Endothelial cell of umbilical vein (primary cell): ENCODE data around the gene C3orf22. TPM values are rescaled to one million over a fixed set of nuclear protein-coding genes. Genes with fewer than 3 reads are reported as not detected.

Experiments used
- BruUV-seq: library from RNA; stranded (reverse); fragments of 400-500 nt; replicated peaks from 2 replicates; lab custom pipeline; 2021; lab: Mats Ljungman, UMichigan
- CTCF ChIA-PET: fragments of 300-600, 350-600 bp; sonication (Branson Sonifier 250); formaldehyde crosslinking; loops from one replicate; lab custom pipeline; 2021; ENCODE audit warnings: antibody characterized with exemption, inconsistent platforms; lab: Charles Lee
- POLR2A ChIA-PET: fragments of 300-600, 350-600 bp; sonication (Branson Sonifier 250); formaldehyde crosslinking; loops from one replicate; lab custom pipeline; 2021; ENCODE audit warnings: antibody characterized with exemption, inconsistent platforms; lab: Charles Lee
- DNase-seq: peaks from one replicate; pipeline ENCODE4 v3.0.0-alpha.2; 2011; ENCODE audit warnings: low read depth, low spot score
- FAIRE-seq: peaks from 2 replicates; lab custom pipeline; 2011; peaks lifted over from hg19 to GRCh38; lab: Jason Lieb, UNC
- H2AFZ ChIP-seq: 2 replicates; pipeline ENCODE4 v1.6.0; 2012; ENCODE audit warnings: low read depth, low read length, control low read depth, inconsistent platforms
- H3K27ac ChIP-seq: 2 replicates; pipeline ENCODE4 v1.5.1; 2011; ENCODE audit warnings: low read depth, mild to moderate bottlenecking, control low read depth, low read length, moderate library complexity; ENCODE audit not compliant: insufficient read depth
- H3K27me3 ChIP-seq, 2 experiments: 2 replicates each; pipeline versions ENCODE4 v1.6.0 to v1.6.1; 2011; ENCODE audit warnings: low read length in 2 of 2, mixed read lengths in 1 of 2; ENCODE audit not compliant: control insufficient read depth in 2 of 2, insufficient read depth in 2 of 2
- H3K36me3 ChIP-seq, 2 experiments: 2 replicates in 1 of 2; 3 replicates in 1 of 2; pipeline ENCODE4 v1.5.1; 2011; ENCODE audit warnings: low read length in 2 of 2, mild to moderate bottlenecking in 1 of 2, moderate library complexity in 1 of 2; ENCODE audit not compliant: control insufficient read depth in 2 of 2, insufficient read depth in 2 of 2; ENCODE audit errors: extremely low read depth in 1 of 2
- H3K4me1 ChIP-seq: 3 replicates; pipeline ENCODE4 v1.5.1; 2011; ENCODE audit warnings: mild to moderate bottlenecking, low read length; ENCODE audit not compliant: control insufficient read depth, insufficient read depth; ENCODE audit errors: extremely low read depth
- H3K4me2 ChIP-seq: 2 replicates; pipeline ENCODE4 v1.6.1; 2011; ENCODE audit warnings: low read length, control low read depth, mixed read lengths; ENCODE audit not compliant: insufficient read depth
- H3K4me3 ChIP-seq, 3 experiments: fragments of 200-600 bp in 1 of 3; sonication (generic), shearing (Covaris generic) in 1 of 3; replicated peaks in 1 of 3; 2 replicates each; pipeline ENCODE4 v1.5.1; 2011 to 2016; ENCODE audit warnings: control low read depth in 3 of 3, low read length in 3 of 3, mild to moderate bottlenecking in 2 of 3, inconsistent platforms in 1 of 3, low read depth in 1 of 3, moderate library complexity in 1 of 3; ENCODE audit not compliant: insufficient read depth in 1 of 3
- H3K79me2 ChIP-seq: 2 replicates; pipeline ENCODE4 v1.6.0; 2012; ENCODE audit warnings: low read length, inconsistent platforms; ENCODE audit not compliant: control insufficient read depth, insufficient read depth
- H3K9ac ChIP-seq: replicated peaks from 2 replicates; pipeline ENCODE3; 2011; ENCODE audit warnings: low read length, control low read depth; ENCODE audit not compliant: insufficient read depth; ENCODE audit errors: extremely low read depth
- H3K9me1 ChIP-seq: replicated peaks from 3 replicates; pipeline ENCODE4 v1.6.0; 2011; ENCODE audit warnings: mild to moderate bottlenecking, low read length; ENCODE audit not compliant: control insufficient read depth, insufficient read depth; ENCODE audit errors: extremely low read depth
- H3K9me3 ChIP-seq: replicated peaks from 2 replicates; pipeline ENCODE4 v1.5.1; 2012; ENCODE audit warnings: low read length, inconsistent platforms; ENCODE audit not compliant: control insufficient read depth, insufficient read depth
- H4K20me1 ChIP-seq: replicated peaks from 2 replicates; pipeline ENCODE3; 2011; ENCODE audit warnings: mild to moderate bottlenecking, low read length; ENCODE audit not compliant: control insufficient read depth, insufficient read depth; ENCODE audit errors: extremely low read depth
- EZH2 ChIP-seq: IDR thresholded peaks from 2 replicates; pipeline ENCODE4 v1.6.1; 2012; ENCODE audit warnings: borderline replicate concordance, low read depth, mild to moderate bottlenecking, moderate library complexity, low read length, inconsistent platforms; ENCODE audit not compliant: severe bottlenecking
- FOS ChIP-seq: IDR thresholded peaks from 2 replicates; pipeline ENCODE4 v1.6.1; 2011; ENCODE audit warnings: mild to moderate bottlenecking, low read length, moderate library complexity, borderline replicate concordance; ENCODE audit not compliant: insufficient read depth
- GATA2 ChIP-seq: IDR thresholded peaks from 2 replicates; pipeline ENCODE4 v1.7.0; 2011; ENCODE audit warnings: low read depth, mild to moderate bottlenecking, moderate library complexity, mixed read lengths, low read length; ENCODE audit not compliant: insufficient read length, insufficient read depth
- JUN ChIP-seq: IDR thresholded peaks from 2 replicates; pipeline ENCODE4 v1.6.1; 2011; ENCODE audit warnings: borderline replicate concordance, low read depth; ENCODE audit not compliant: insufficient read length, insufficient read depth
- MAX ChIP-seq: IDR thresholded peaks from 2 replicates; pipeline ENCODE4 v1.6.1; 2011; ENCODE audit not compliant: insufficient read depth, insufficient read length
- MYC ChIP-seq: IDR thresholded peaks from one replicate; pipeline ENCODE4 v1.6.1; 2011; ENCODE audit warnings: mild to moderate bottlenecking, low read depth, low read length
- POLR2A ChIP-seq: IDR thresholded peaks from 2 replicates; pipeline ENCODE4 v1.6.1; 2012; ENCODE audit warnings: low read depth, mild to moderate bottlenecking, control low read depth, low read length
- POLR2AphosphoS5 ChIP-seq: IDR thresholded peaks from 2 replicates; pipeline ENCODE4 v1.6.1; 2012; ENCODE audit warnings: low read depth, mild to moderate bottlenecking, control low read depth, low read length, moderate library complexity; ENCODE audit not compliant: insufficient read depth
- dilution Hi-C: fragments of 300-500 bp; cut with MboI; formaldehyde crosslinking; loops from one replicate; pipeline ENCODE4 v1.15.0; 2019; ENCODE audit warnings: low sequenced_read_pairs; ENCODE audit not compliant: extremely low pct_ligation_motif_present
- intact Hi-C: fragments of 100-400 bp; cut with micrococcal nuclease; formaldehyde crosslinking; loops from one replicate; pipeline ENCODE4 v1.10.0; 2022
- polyA plus RNA-seq, 4 experiments: library from polyadenylated mRNA; depleted of rRNA in 3 of 4; stranded (reverse) in 3 of 4; unstranded in 1 of 4; fragments of >200 nt; gene quantifications; 2 replicates each; pipeline versions ENCODE4 v1.2.1 to v1.2.3, GENCODE V29; 2011 to 2012; ENCODE audit warnings: missing spikeins in 1 of 4
- total RNA-seq: library from RNA; stranded (reverse); gene quantifications from 2 replicates; pipeline ENCODE4 v1.2.3, GENCODE V29; 2021
- TF ChIP-seq, protein P1 (sequence below), 2 donors: IDR thresholded peaks; 1 replicate in 1 of 2; 2 replicates in 1 of 2; pipeline ENCODE4 v1.5.1; 2011; ENCODE audit warnings: low read length in 2 of 2, mild to moderate bottlenecking in 2 of 2, moderate library complexity in 2 of 2, control low read depth in 1 of 2, inconsistent platforms in 1 of 2, low read depth in 1 of 2; ENCODE audit not compliant: insufficient read depth in 1 of 2; ENCODE audit errors: extremely low read depth in 1 of 2

The C3orf22 gene
- total and polyA plus RNA-seq, 2 donors (not counting 3 experiments of a cell fraction or from before 2014, with no cell fraction given), result not detected

DNA sequence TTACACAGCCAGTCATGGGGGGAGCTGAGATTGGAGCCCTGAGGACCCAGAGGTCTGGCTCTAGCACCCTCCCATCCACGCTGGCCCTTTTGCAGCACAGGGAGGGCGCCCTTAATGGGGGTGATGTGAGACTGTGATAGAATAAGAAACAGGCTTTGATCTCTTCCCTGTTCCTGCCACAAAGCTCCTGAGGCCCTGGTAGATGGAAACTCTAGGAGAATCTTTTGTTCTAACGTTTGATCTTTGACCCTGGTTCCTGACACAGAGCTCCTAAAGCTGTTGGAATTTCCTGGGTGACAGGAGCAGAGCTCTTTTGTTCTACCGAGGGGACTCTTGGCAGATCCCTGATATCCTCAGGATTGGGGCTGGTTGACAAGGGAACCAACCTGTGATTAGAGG lies 40.0 kb downstream of the C3orf22 start:
- POLR2A ChIA-PET, result no interaction called here
- no peak overlapping the region for H3K4me3 ChIP-seq
- FAIRE-seq (no peak), DNase-seq (no peak)
- H3K27ac ChIP-seq, result no peak overlapping the region
- H3K36me3 ChIP-seq, result no peaks in the 10 kb centered on the region
- intact Hi-C loops, result no loop called here
- no peaks in the 10 kb centered on the region for H3K4me1 ChIP-seq
- no peaks in the 10 kb centered on the region for H3K9me1 ChIP-seq
- H3K4me2 ChIP-seq, result no peak overlapping the region
- TF ChIP-seq JUN, result no peak
- no peak for TF ChIP-seq EZH2
- no peak for TF ChIP-seq POLR2AphosphoS5
- TF ChIP-seq, protein P1, sequence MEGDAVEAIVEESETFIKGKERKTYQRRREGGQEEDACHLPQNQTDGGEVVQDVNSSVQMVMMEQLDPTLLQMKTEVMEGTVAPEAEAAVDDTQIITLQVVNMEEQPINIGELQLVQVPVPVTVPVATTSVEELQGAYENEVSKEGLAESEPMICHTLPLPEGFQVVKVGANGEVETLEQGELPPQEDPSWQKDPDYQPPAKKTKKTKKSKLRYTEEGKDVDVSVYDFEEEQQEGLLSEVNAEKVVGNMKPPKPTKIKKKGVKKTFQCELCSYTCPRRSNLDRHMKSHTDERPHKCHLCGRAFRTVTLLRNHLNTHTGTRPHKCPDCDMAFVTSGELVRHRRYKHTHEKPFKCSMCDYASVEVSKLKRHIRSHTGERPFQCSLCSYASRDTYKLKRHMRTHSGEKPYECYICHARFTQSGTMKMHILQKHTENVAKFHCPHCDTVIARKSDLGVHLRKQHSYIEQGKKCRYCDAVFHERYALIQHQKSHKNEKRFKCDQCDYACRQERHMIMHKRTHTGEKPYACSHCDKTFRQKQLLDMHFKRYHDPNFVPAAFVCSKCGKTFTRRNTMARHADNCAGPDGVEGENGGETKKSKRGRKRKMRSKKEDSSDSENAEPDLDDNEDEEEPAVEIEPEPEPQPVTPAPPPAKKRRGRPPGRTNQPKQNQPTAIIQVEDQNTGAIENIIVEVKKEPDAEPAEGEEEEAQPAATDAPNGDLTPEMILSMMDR (IDR thresholded peaks at IDR 0.05; ENCODE audit: extremely low read depth in 1 of 2, insufficient read depth in 1 of 2, low read depth in 1 of 2, low read length in 2 of 2), result no peak
- TF ChIP-seq GATA2, result no peak
- no peak for TF ChIP-seq POLR2A
- TF ChIP-seq MYC, result no peak
- TF ChIP-seq MAX, result no peak
- no peak for TF ChIP-seq FOS
- H3K9me3 ChIP-seq, result no peaks in the 10 kb centered on the region
- H3K9ac ChIP-seq, result no peak overlapping the region
- H3K79me2 ChIP-seq, result no peaks in the 10 kb centered on the region
- H3K27me3 ChIP-seq, result peaks cover 11% of the 10 kb centered on the region in 2 experiments
- CTCF ChIA-PET, result interaction anchor here (0.8 to 1.3 kb wide), 3 partner anchors 130 to 1029 kb away, joined by 3 to 5 read pairs (median 3); no protein-coding TSS in a partner anchor
- no peaks in the 10 kb centered on the region for H4K20me1 ChIP-seq
- no peak overlapping the region for H2AFZ ChIP-seq
- dilution Hi-C loops, result no loop called here
- no TSS peak for BruUV-seq
